CD8-positive, alpha-beta memory T cell (primary cell): ENCODE results near the gene SEPTIN10. TPM values are rescaled to one million over a fixed set of nuclear protein-coding genes. Genes with fewer than 3 reads are reported as not detected.
"Not testable (repeated sequence)": the region's sequence is repeated elsewhere in the genome, so short reads cannot be mapped to it uniquely, and the experiment has no call there.

Experiments
- CTCF ChIA-PET: fragments of 350-600 bp; sonication (Branson Sonifier 250); formaldehyde crosslinking; loops from one replicate; lab custom pipeline; 2021; ENCODE audit warnings: antibody characterized with exemption; lab: Charles Lee
- POLR2A ChIA-PET: fragments of 350-600 bp; sonication (Branson Sonifier 250); formaldehyde crosslinking; loops from one replicate; lab custom pipeline; 2021; ENCODE audit warnings: antibody characterized with exemption; lab: Charles Lee
- DNase-seq, 5 donors: peaks; one replicate each; pipeline versions ENCODE4 v3.0.0 to v3.0.0-alpha.2; 2020 to 2022; ENCODE audit warnings: mixed read lengths in 1 of 5
- H3K27ac ChIP-seq: one replicate; pipeline ENCODE4 v1.7.0; 2013; ENCODE audit warnings: low read depth, mild to moderate bottlenecking, low read length, moderate library complexity
- H3K27me3 ChIP-seq: 2 replicates; pipeline ENCODE4 v1.7.0; 2013; ENCODE audit warnings: low read length, mild to moderate bottlenecking; ENCODE audit not compliant: insufficient read depth, poor library complexity, severe bottlenecking
- H3K36me3 ChIP-seq: 2 replicates; pipeline ENCODE4 v1.7.0; 2013; ENCODE audit warnings: mild to moderate bottlenecking, low read length, moderate library complexity; ENCODE audit not compliant: insufficient read depth
- H3K4me1 ChIP-seq: 2 replicates; pipeline ENCODE4 v1.7.0; 2013; ENCODE audit warnings: mild to moderate bottlenecking, low read length, moderate library complexity; ENCODE audit not compliant: insufficient read depth
- H3K4me3 ChIP-seq: 2 replicates; pipeline ENCODE4 v1.7.0; 2013; ENCODE audit warnings: mild to moderate bottlenecking, low read length
- H3K9me3 ChIP-seq: 2 replicates; pipeline ENCODE4 v1.7.0; 2013; ENCODE audit warnings: mild to moderate bottlenecking, low read length
- H3K27ac Mint-ChIP-seq, 8 donors: one replicate each; pipeline ENCODE4 v1.8.0; 2020 to 2021; ENCODE audit warnings: mixed read lengths in 8 of 8, mild to moderate bottlenecking in 6 of 8, inconsistent platforms in 3 of 8, moderate library complexity in 3 of 8
- H3K27me3 Mint-ChIP-seq, 2 donors: one replicate each; pipeline ENCODE4 v1.8.0; 2020 to 2021; ENCODE audit warnings: mixed read lengths in 2 of 2, mild to moderate bottlenecking in 1 of 2, moderate library complexity in 1 of 2
- H3K36me3 Mint-ChIP-seq, 3 donors: one replicate each; pipeline ENCODE4 v1.8.0; 2020 to 2021; ENCODE audit warnings: mixed read lengths in 3 of 3, inconsistent platforms in 1 of 3, mild to moderate bottlenecking in 1 of 3
- H3K4me1 Mint-ChIP-seq, 3 donors: one replicate each; pipeline ENCODE4 v1.8.0; 2020 to 2021; ENCODE audit warnings: mixed read lengths in 3 of 3, inconsistent platforms in 1 of 3, mild to moderate bottlenecking in 1 of 3
- H3K4me3 Mint-ChIP-seq, 7 donors: one replicate each; pipeline ENCODE4 v1.8.0; 2020 to 2021; ENCODE audit warnings: mixed read lengths in 7 of 7, mild to moderate bottlenecking in 6 of 7, moderate library complexity in 4 of 7, inconsistent platforms in 2 of 7
- H3K9me3 Mint-ChIP-seq, 5 donors: one replicate each; pipeline ENCODE4 v1.8.0; 2020 to 2022; ENCODE audit warnings: mixed read lengths in 5 of 5, mild to moderate bottlenecking in 3 of 5, moderate library complexity in 2 of 5, inconsistent platforms in 1 of 5
- polyA plus RNA-seq: library from polyadenylated mRNA; unstranded; fragments of 300-500 nt; fragmentation: Illumina TruSeq; gene quantifications from one replicate; pipeline ENCODE4 v1.2.3, GENCODE V29; 2021
- total RNA-seq, 2 experiments: library from RNA; stranded (reverse); gene quantifications; one replicate each; pipeline ENCODE4 v1.2.3, GENCODE V29; 2021

The SEPTIN10 gene
- total and polyA plus RNA-seq, 3 experiments from 2014 or later: 0.31 to 1.2 (median 0.69) TPM

GRCh38 chr2:109582928-109583895 is 30.6 kb downstream of the SEPTIN10 start:
- no peaks in the 10 kb centered on the region for H3K36me3 ChIP-seq
- CTCF ChIA-PET: no interaction called here

GRCh38 chr2:109577630-109578029 is 36.1 kb downstream of the SEPTIN10 start:
- CTCF ChIA-PET, H3K4me1 Mint-ChIP-seq: not testable (repeated sequence)
- peaks cover 1 to 37% of the 10 kb centered on the region in 2 donors for H3K27me3 Mint-ChIP-seq

More at GRCh38 chr2:109582928-109583895, 30.6 kb downstream of the SEPTIN10 start:
- Mint-ChIP-seq H3K27me3 (peaks cover 4 to 13% of the 10 kb centered on the region in 2 donors), H3K4me1 (no peaks in the 10 kb centered on the region), H3K4me3 (no peak overlapping the region), H3K9me3 (no peaks in the 10 kb centered on the region), H3K36me3 (no peaks in the 10 kb centered on the region), H3K27ac (no peak overlapping the region)
- POLR2A ChIA-PET: no interaction called here
- Histone ChIP-seq H3K27me3 (no peaks in the 10 kb centered on the region), H3K4me1 (no peaks in the 10 kb centered on the region), H3K4me3 (no peak overlapping the region), H3K27ac (no peak overlapping the region), H3K9me3 (no peaks in the 10 kb centered on the region)
- no peak for DNase-seq

GRCh38 chr2:109575373-109575772 is 38.4 kb downstream of the SEPTIN10 start:
- no peaks in the 10 kb centered on the region for H3K9me3 ChIP-seq
- no peak overlapping the region for H3K4me3 Mint-ChIP-seq
- H3K27me3 Mint-ChIP-seq: peaks cover 1 to 40% of the 10 kb centered on the region in 2 donors
- POLR2A ChIA-PET: no interaction called here
- CTCF ChIA-PET: no interaction called here
- H3K36me3 ChIP-seq: no peaks in the 10 kb centered on the region
- no peak overlapping the region for H3K4me3 ChIP-seq
- peaks cover 0 to 3% (median 0%) of the 10 kb centered on the region in 5 donors for H3K9me3 Mint-ChIP-seq
- H3K4me1 Mint-ChIP-seq: no peaks in the 10 kb centered on the region
- no peak overlapping the region for H3K27ac ChIP-seq
- H3K27me3 ChIP-seq: no peaks in the 10 kb centered on the region
- no peaks in the 10 kb centered on the region for H3K36me3 Mint-ChIP-seq
- DNase-seq: no peak
- no peak overlapping the region for H3K27ac Mint-ChIP-seq
- no peaks in the 10 kb centered on the region for H3K4me1 ChIP-seq

More at GRCh38 chr2:109577630-109578029, 36.1 kb downstream of the SEPTIN10 start:
- H3K4me3 Mint-ChIP-seq, H3K36me3 ChIP-seq, H3K36me3 Mint-ChIP-seq, DNase-seq, H3K9me3 ChIP-seq, POLR2A ChIA-PET, H3K27ac Mint-ChIP-seq, H3K4me1 ChIP-seq, H3K27me3 ChIP-seq, H3K4me3 ChIP-seq, H3K9me3 Mint-ChIP-seq, H3K27ac ChIP-seq: not testable (repeated sequence)

DNA sequence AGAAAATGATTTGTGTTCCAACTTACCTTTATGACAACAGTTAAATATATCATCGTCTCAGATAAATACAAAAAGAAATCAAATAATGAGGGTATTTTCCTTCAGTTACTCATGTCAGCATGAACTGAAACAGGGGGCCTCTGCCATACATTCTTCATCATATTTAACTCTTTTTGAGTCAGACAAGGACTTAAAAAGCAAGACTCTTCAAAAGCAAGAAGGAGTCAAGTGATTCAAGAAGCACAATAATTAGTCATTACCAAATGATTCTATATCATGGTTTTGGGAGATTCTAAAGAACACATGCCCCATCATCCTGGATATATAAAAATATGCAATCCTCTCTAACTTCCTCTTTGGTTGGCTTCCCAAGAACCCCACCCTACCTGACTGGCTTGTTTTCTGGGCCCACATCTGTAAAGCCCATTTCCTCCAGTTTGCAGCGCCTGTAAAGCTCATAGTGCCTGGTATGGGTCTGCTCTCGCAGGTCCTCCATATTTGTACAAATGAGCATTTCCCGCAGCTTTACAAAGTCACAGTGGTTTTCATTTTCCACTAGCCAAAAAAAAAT is 49.7 kb downstream of the SEPTIN10 start:
- no peaks in the 10 kb centered on the region for H3K36me3 Mint-ChIP-seq
- no peak overlapping the region for H3K4me3 Mint-ChIP-seq
- no peaks in the 10 kb centered on the region for H3K4me1 ChIP-seq
- no peaks in the 10 kb centered on the region for H3K27me3 ChIP-seq
- no peaks in the 10 kb centered on the region for H3K9me3 ChIP-seq
- DNase-seq: no peak
- ChIA-PET CTCF (no interaction called here), POLR2A (no interaction called here)
- H3K27me3 Mint-ChIP-seq: peaks cover 4 to 9% of the 10 kb centered on the region in 2 donors
- H3K4me3 ChIP-seq: no peak overlapping the region
- H3K27ac ChIP-seq: no peak overlapping the region
- H3K9me3 Mint-ChIP-seq: no peaks in the 10 kb centered on the region
- H3K4me1 Mint-ChIP-seq: no peaks in the 10 kb centered on the region
- H3K36me3 ChIP-seq: no peaks in the 10 kb centered on the region
- no peak overlapping the region for H3K27ac Mint-ChIP-seq

DNA sequence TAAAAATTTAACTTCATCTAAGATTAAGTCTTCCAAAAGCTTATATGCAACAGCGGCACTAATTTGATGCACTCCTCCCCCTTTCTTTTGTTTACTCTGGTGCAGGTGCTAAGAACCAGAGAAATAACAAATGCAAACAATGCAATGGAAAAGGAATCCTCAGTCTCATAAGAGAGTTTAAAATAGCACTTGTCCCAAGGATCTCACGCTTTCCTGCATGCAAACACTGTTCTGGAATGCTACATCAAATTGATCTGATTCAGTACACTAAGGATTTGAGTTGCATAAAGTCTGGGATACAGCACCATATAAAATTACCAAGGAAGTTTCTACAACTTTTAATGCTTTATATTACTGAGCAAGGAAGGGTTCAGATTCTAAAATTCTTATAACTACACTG is 50.5 kb downstream of the SEPTIN10 start:
- CTCF ChIA-PET: interaction anchor here (1.3 kb wide), 1 partner anchor 17 kb away, joined by 4 read pairs; no protein-coding TSS in a partner anchor

GRCh38 chr2:109562421-109562820 is 51.3 kb downstream of the SEPTIN10 start:
- H3K27me3 ChIP-seq: no peaks in the 10 kb centered on the region
- DNase-seq: no peak
- ChIA-PET POLR2A (no interaction called here), CTCF (interaction anchor here (1.3 kb wide), 1 partner anchor 16 kb away, joined by 4 read pairs; no protein-coding TSS in a partner anchor)
- H3K9me3 ChIP-seq: no peaks in the 10 kb centered on the region
- no peak overlapping the region for H3K4me3 Mint-ChIP-seq
- H3K4me3 ChIP-seq: no peak overlapping the region
- no peaks in the 10 kb centered on the region for H3K36me3 Mint-ChIP-seq
- H3K27ac Mint-ChIP-seq: no peak overlapping the region
- no peaks in the 10 kb centered on the region for H3K36me3 ChIP-seq
- H3K27ac ChIP-seq: no peak overlapping the region
- H3K9me3 Mint-ChIP-seq: no peaks in the 10 kb centered on the region
- no peaks in the 10 kb centered on the region for H3K4me1 Mint-ChIP-seq
- H3K27me3 Mint-ChIP-seq: peaks cover 4 to 9% of the 10 kb centered on the region in 2 donors
- H3K4me1 ChIP-seq: no peaks in the 10 kb centered on the region

More for the DNA sequence above, 50.5 kb downstream of the SEPTIN10 start:
- H3K27me3 Mint-ChIP-seq: peaks cover 4 to 9% of the 10 kb centered on the region in 2 donors
- Histone ChIP-seq H3K36me3 (no peaks in the 10 kb centered on the region), H3K4me3 (no peak overlapping the region), H3K4me1 (no peaks in the 10 kb centered on the region), H3K27me3 (no peaks in the 10 kb centered on the region), H3K27ac (no peak overlapping the region), H3K9me3 (no peaks in the 10 kb centered on the region)
- H3K4me1 Mint-ChIP-seq: no peaks in the 10 kb centered on the region
- POLR2A ChIA-PET: no interaction called here
- H3K9me3 Mint-ChIP-seq: no peaks in the 10 kb centered on the region
- H3K27ac Mint-ChIP-seq: no peak overlapping the region
- no peak overlapping the region for H3K4me3 Mint-ChIP-seq
- no peak for DNase-seq
- H3K36me3 Mint-ChIP-seq: no peaks in the 10 kb centered on the region

DNA sequence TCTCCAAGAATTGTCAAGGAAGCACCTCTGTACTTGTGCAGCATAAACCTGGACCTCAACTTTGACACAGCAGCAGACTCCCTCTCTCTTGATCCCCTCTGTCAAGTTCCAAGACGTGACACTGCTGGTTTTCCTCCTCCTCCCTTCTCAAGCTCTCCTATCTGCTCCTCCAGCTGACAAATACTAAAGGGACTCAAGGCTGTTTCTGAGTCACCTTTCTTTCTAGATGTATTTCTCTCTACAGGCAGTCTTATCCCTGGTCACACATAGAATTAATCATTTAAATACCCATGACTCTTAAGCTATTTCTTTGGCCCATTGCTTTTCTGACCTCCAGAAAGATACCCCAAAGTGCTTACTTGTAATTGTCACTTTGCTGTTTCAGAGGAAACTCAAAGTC is 53.5 kb downstream of the SEPTIN10 start:
- POLR2A ChIA-PET: no interaction called here
- Mint-ChIP-seq H3K27me3 (peaks cover 1 to 3% of the 10 kb centered on the region in 2 donors), H3K36me3 (no peaks in the 10 kb centered on the region), H3K9me3 (no peaks in the 10 kb centered on the region), H3K4me3 (no peak overlapping the region), H3K27ac (no peak overlapping the region), H3K4me1 (no peaks in the 10 kb centered on the region)
- Histone ChIP-seq H3K36me3 (no peaks in the 10 kb centered on the region), H3K27me3 (no peaks in the 10 kb centered on the region), H3K9me3 (no peaks in the 10 kb centered on the region), H3K4me3 (no peak overlapping the region), H3K27ac (no peak overlapping the region), H3K4me1 (no peaks in the 10 kb centered on the region)
- no peak for DNase-seq
- CTCF ChIA-PET: interaction anchor here (1.7 kb wide), 1 partner anchor 10 kb away, joined by 3 read pairs; no protein-coding TSS in a partner anchor
